Measurements from ENCODE around the gene ZBTB6.

ZBTB6 gene

DNA sequence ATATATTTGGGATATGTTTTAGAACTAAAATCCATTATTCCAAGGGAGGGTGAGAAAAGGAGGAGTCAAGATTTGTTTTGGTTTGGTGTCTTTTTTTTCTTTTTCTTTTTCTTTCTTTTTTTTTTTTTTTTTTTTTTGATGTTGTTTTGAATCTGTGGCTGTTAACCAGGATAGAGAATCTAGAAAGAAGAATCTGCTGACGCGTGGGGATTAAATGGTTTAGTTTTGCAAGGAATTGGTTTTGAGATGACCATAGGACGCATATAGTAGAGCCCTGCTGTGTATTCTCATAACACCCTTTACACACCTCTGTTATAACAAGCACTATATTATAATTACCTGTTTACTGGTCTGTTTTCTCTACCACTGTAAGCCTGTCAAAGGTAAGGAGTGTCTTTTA lies 37.1 kb upstream of the ZBTB6 start:
- DNase-seq (ENCODE audit: extremely low read depth, insufficient read length) = no peak
- Histone ChIP-seq H3K27me3 (replicated peaks; ENCODE audit: control insufficient read depth, insufficient read depth, low read length) (no peaks in the 10 kb centered on the region), H3K36me3 (ENCODE audit: control insufficient read depth, insufficient read depth, low read length) (no peaks in the 10 kb centered on the region; the same call in 1 of the 2 replicates), H3K4me3 (replicated peaks; ENCODE audit: low read depth, low read length) (no peak overlapping the region)
- TF ChIP-seq, protein P1, sequence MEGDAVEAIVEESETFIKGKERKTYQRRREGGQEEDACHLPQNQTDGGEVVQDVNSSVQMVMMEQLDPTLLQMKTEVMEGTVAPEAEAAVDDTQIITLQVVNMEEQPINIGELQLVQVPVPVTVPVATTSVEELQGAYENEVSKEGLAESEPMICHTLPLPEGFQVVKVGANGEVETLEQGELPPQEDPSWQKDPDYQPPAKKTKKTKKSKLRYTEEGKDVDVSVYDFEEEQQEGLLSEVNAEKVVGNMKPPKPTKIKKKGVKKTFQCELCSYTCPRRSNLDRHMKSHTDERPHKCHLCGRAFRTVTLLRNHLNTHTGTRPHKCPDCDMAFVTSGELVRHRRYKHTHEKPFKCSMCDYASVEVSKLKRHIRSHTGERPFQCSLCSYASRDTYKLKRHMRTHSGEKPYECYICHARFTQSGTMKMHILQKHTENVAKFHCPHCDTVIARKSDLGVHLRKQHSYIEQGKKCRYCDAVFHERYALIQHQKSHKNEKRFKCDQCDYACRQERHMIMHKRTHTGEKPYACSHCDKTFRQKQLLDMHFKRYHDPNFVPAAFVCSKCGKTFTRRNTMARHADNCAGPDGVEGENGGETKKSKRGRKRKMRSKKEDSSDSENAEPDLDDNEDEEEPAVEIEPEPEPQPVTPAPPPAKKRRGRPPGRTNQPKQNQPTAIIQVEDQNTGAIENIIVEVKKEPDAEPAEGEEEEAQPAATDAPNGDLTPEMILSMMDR (IDR thresholded peaks at IDR 0.05; ENCODE audit: insufficient read depth, low read length, poor library complexity, severe bottlenecking) = no peak

DNA sequence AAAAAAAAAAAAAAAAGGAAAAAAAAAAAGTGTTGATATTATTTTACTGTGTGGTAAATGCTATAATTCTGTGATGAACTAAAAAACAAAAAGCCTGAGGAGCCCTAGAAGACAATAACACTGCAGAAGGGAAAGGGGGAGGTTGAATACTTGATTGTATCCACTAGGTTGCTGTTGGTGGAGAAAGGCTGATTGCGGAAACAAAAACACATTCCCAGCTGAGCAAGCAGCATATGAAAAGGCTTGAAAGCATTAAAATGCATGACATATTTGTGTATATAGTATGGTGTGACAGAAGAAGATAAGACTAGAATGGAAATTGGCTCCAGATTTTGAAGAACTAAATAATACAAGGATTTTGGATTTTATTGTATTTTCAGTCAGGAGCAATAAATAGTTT lies 36.6 kb upstream of the ZBTB6 start:
- H3K27me3 ChIP-seq (replicated peaks; ENCODE audit: control insufficient read depth, insufficient read depth, low read length) = no peaks in the 10 kb centered on the region
- no peak overlapping the region for H3K4me3 ChIP-seq (replicated peaks; ENCODE audit: low read depth, low read length)
- H3K36me3 ChIP-seq (ENCODE audit: control insufficient read depth, insufficient read depth, low read length) = no peaks in the 10 kb centered on the region; the same call in 1 of the 2 replicates
- TF ChIP-seq, protein P1 (IDR thresholded peaks at IDR 0.05; ENCODE audit: insufficient read depth, low read length, poor library complexity, severe bottlenecking) = no peak
- DNase-seq (ENCODE audit: extremely low read depth, insufficient read length) = no peak

GRCh38 chr9:122948313-122948712 lies 35.2 kb upstream of the ZBTB6 start:
- H3K36me3 ChIP-seq (ENCODE audit: control insufficient read depth, insufficient read depth, low read length) = no peaks in the 10 kb centered on the region; the same call in none of the 2 replicates
- H3K4me3 ChIP-seq (replicated peaks; ENCODE audit: low read depth, low read length) = no peak overlapping the region
- TF ChIP-seq, protein P1 (IDR thresholded peaks at IDR 0.05; ENCODE audit: insufficient read depth, low read length, poor library complexity, severe bottlenecking) = no peak
- H3K27me3 ChIP-seq (replicated peaks; ENCODE audit: control insufficient read depth, insufficient read depth, low read length) = no peaks in the 10 kb centered on the region
- peak; percentile 20 for DNase-seq (ENCODE audit: extremely low read depth, insufficient read length)

GRCh38 chr9:122946461-122947005 lies 33.4 kb upstream of the ZBTB6 start:
- H3K27me3 ChIP-seq (replicated peaks; ENCODE audit: control insufficient read depth, insufficient read depth, low read length) = no peaks in the 10 kb centered on the region
- DNase-seq (ENCODE audit: extremely low read depth, insufficient read length) = no peak
- TF ChIP-seq, protein P1 (IDR thresholded peaks at IDR 0.05; ENCODE audit: insufficient read depth, low read length, poor library complexity, severe bottlenecking) = no peak
- no peak overlapping the region for H3K4me3 ChIP-seq (replicated peaks; ENCODE audit: low read depth, low read length)
- no peaks in the 10 kb centered on the region; the same call in none of the 2 replicates for H3K36me3 ChIP-seq (ENCODE audit: control insufficient read depth, insufficient read depth, low read length)

DNA sequence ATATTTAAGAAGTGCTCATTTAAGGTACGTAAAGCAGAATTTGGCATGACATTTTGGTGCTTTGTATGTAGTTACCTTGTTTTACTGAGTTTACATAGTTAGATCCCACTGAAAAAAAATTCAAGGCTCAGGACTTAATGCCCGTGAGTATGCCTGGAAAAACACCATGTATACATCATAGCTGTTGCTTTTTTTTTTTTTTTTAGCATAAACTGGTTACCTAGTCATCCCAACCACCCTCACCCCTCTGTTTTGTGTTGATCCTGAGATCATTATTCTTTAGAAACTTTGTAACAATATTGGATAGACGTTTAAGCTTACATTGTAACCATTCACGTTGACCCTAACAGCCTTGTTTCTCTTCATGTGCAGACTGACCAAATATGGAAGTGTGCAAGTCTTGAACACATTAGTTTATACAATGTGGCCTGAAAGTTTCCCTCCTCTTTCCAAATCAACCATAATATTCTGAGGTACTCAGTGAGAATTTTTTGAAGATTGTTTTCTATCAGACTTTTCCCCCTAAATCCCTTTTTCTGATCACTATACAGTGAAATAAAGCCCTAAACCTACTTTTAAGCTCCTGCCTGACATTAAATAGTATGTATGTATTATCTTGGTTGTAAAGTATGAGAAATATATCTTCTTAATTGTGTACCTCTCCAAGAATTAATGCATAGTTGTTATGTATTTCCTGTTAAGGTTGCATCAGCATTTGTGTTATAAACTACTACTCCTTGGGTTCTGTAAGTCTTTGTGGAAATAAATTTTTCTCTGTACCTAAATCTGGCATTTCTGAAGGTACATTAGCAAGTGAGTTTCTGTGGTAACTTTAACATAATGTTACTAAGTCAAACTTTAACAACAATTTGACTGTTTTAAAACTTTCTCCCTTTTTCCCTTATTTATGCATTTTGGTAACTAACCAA lies 32.1 kb upstream of the ZBTB6 start:
- Histone ChIP-seq H3K4me3 (replicated peaks; ENCODE audit: low read depth, low read length) (no peak overlapping the region), H3K36me3 (ENCODE audit: control insufficient read depth, insufficient read depth, low read length) (no peaks in the 10 kb centered on the region; the same call in none of the 2 replicates), H3K27me3 (replicated peaks; ENCODE audit: control insufficient read depth, insufficient read depth, low read length) (no peaks in the 10 kb centered on the region)
- TF ChIP-seq, protein P1 (IDR thresholded peaks at IDR 0.05; ENCODE audit: insufficient read depth, low read length, poor library complexity, severe bottlenecking) = no peak
- DNase-seq (ENCODE audit: extremely low read depth, insufficient read length) = no peak
